ENCODE measurements around the gene HPGDS.

HPGDS gene

DNA sequence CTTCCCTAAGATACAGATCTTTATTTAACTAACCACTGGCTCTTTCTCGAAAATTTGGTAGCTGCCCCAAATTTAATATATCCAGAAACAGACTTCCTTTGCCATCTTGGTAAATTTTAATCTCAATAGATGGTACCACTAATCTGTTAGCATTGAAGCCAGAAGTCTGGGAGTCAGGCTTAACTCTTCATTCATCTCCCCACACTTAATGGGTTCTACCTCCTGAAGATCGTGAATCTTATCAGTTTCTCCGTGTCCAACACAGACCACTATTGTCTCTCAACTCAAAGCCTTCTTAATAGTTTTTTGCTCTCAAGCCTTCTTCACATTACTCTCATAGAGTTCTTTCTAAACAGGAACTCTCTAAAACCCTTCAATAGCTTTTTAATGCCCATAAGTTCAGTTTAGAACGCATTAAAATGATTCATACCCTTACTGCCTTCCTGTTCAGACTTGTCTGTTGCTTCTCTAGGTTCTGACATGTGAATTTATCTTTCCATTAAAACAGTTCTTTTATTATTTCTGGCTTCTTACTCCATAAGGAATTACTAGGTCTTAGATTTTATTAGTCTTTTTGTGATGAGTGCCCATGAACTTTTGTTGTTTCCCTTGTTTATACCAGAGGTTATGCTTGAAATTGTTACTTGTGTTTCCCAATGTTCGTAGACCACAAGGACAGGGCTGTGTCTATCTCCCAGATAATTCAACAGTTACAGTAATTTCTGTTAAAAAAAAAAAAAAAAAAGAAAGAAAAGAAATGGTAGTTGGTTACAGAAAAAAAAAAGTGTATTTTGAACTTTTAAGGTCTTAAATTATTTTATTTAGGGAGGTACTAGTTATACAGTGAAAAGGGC lies 80.2 kb downstream of the HPGDS start (continued):
- TF ChIP-seq, protein P1, sequence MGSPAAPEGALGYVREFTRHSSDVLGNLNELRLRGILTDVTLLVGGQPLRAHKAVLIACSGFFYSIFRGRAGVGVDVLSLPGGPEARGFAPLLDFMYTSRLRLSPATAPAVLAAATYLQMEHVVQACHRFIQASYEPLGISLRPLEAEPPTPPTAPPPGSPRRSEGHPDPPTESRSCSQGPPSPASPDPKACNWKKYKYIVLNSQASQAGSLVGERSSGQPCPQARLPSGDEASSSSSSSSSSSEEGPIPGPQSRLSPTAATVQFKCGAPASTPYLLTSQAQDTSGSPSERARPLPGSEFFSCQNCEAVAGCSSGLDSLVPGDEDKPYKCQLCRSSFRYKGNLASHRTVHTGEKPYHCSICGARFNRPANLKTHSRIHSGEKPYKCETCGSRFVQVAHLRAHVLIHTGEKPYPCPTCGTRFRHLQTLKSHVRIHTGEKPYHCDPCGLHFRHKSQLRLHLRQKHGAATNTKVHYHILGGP (tag by site-specific recombination; IDR thresholded peaks at IDR 0.05): peak; percentile 82
- TF ChIP-seq ZNF202 (tag by site-specific recombination; IDR thresholded peaks at IDR 0.05; ENCODE audit: borderline replicate concordance) (no peak), ZNF112 (tag by site-specific recombination; IDR thresholded peaks at IDR 0.05) (no peak), ZXDB (tag by site-specific recombination; IDR thresholded peaks at IDR 0.05) (peak; percentile 73), ZNF140 (tag by site-specific recombination; IDR thresholded peaks at IDR 0.05) (no peak), BCL11A (tag by site-specific recombination; IDR thresholded peaks at IDR 0.05; ENCODE audit: low read depth) (peak; percentile 75), ZBTB1 (tag by site-specific recombination; IDR thresholded peaks at IDR 0.05) (no peak), ZNF366 (tag by site-specific recombination; conservative IDR thresholded peaks at IDR 0.05) (0 out of 2 replicates have a peak, but pooled peaks have one; percentile 34), ZBTB17 (tag by site-specific recombination; IDR thresholded peaks at IDR 0.05) (peak; percentile 36; the same call in 1 of the 2 replicates), ZNF114 (tag by site-specific recombination; IDR thresholded peaks at IDR 0.05) (no peak), ZEB2 (tag by site-specific recombination; IDR thresholded peaks at IDR 0.05) (peak; percentile 69; the same call in 1 of the 2 replicates), ZBTB8A (tag by site-specific recombination; IDR thresholded peaks at IDR 0.05) (peak; percentile 45; the same call in 1 of the 2 replicates), ZNF133 (tag by site-specific recombination; IDR thresholded peaks at IDR 0.05) (no peak), FEZF1 (tag by site-specific recombination; IDR thresholded peaks at IDR 0.05) (peak; percentile 92), ZBTB48 (tag by site-specific recombination; IDR thresholded peaks at IDR 0.05) (no peak), ZNF394 (tag by site-specific recombination; IDR thresholded peaks at IDR 0.05; ENCODE audit: borderline replicate concordance) (peak; percentile 58; the same call in 1 of the 2 replicates), ZNF2 (tag by site-specific recombination; IDR thresholded peaks at IDR 0.05) (0 out of 2 replicates have a peak, but pooled peaks have one; percentile 31)
- TF ChIP-seq, protein P2, sequence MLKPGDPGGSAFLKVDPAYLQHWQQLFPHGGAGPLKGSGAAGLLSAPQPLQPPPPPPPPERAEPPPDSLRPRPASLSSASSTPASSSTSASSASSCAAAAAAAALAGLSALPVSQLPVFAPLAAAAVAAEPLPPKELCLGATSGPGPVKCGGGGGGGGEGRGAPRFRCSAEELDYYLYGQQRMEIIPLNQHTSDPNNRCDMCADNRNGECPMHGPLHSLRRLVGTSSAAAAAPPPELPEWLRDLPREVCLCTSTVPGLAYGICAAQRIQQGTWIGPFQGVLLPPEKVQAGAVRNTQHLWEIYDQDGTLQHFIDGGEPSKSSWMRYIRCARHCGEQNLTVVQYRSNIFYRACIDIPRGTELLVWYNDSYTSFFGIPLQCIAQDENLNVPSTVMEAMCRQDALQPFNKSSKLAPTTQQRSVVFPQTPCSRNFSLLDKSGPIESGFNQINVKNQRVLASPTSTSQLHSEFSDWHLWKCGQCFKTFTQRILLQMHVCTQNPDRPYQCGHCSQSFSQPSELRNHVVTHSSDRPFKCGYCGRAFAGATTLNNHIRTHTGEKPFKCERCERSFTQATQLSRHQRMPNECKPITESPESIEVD (tag by site-specific recombination; IDR thresholded peaks at IDR 0.05): peak; percentile 89
- TF ChIP-seq, protein P3, sequence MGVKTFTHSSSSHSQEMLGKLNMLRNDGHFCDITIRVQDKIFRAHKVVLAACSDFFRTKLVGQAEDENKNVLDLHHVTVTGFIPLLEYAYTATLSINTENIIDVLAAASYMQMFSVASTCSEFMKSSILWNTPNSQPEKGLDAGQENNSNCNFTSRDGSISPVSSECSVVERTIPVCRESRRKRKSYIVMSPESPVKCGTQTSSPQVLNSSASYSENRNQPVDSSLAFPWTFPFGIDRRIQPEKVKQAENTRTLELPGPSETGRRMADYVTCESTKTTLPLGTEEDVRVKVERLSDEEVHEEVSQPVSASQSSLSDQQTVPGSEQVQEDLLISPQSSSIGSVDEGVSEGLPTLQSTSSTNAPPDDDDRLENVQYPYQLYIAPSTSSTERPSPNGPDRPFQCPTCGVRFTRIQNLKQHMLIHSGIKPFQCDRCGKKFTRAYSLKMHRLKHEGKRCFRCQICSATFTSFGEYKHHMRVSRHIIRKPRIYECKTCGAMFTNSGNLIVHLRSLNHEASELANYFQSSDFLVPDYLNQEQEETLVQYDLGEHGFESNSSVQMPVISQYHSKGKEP (tag by site-specific recombination; IDR thresholded peaks at IDR 0.05): 0 out of 2 replicates have a peak, but pooled peaks have one; percentile 25

DNA sequence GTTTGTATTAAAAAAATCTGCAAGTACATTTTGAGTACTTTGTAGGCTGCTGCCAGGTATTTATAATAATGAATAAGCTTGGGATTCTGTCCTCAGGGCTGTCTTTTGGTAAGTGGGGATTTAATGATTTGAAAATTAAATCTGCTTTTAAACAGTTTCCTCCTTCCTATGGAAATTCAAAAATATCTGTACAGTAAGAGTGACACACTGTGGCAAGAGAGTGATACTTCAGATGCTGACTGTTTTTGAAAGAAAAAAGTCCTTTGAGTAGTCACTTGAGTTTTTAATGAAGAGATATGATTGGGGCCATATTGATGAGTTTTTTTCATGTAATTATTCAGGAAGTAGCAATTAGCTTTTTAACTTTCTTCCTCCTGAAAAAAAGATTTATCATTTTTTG lies 85.8 kb downstream of the HPGDS start:
- H3K4me1 ChIP-seq (ENCODE audit: control insufficient read depth, insufficient read depth, low read length): no peaks in the 10 kb centered on the region
- CTCF ChIA-PET: interaction anchor here (0.6 to 0.7 kb wide), 2 partner anchors 68 to 438 kb away, joined by 3 read pairs; no protein-coding TSS in a partner anchor
- TF ChIP-seq ZNF654 (tag by site-specific recombination; IDR thresholded peaks at IDR 0.05; ENCODE audit: low read depth) (peak; percentile 38), GLIS1 (tag by site-specific recombination; IDR thresholded peaks at IDR 0.05) (no peak)
- peaks cover 0 to 21% of the 10 kb centered on the region in 2 experiments; a peak in 2 of 3 replicates for H3K36me3 ChIP-seq (ENCODE audit: control insufficient read depth in 2 of 2, insufficient read depth in 1 of 2, low read length in 2 of 2)
- H3K27ac ChIP-seq (ENCODE audit: extremely low read depth, low read depth, low read length): no peak overlapping the region
- H3K9me3 ChIP-seq (ENCODE audit: control insufficient read depth, insufficient read depth, low read depth, low read length): no peaks in the 10 kb centered on the region
- POLR2A ChIA-PET: no interaction called here
- H3K4me3 ChIP-seq (ENCODE audit: low read depth, low read length): no peak overlapping the region
